Astrocyte of the cerebellum (primary cell): ENCODE data around the gene GCN1.

Experiments used
- DNase-seq: peaks from one replicate; pipeline ENCODE4 v3.0.0-alpha.2; 2011; ENCODE audit warnings: low read depth
- H3K4me3 ChIP-seq: 2 replicates; pipeline ENCODE4 v1.5.1; 2011; ENCODE audit warnings: mild to moderate bottlenecking, low read depth, low read length, moderate library complexity
- in situ Hi-C: cut with HindIII; loops from 2 replicates; pipeline ENCODE4 v1.10.0; 2017; ENCODE audit warnings: low sequenced_read_pairs
- TF ChIP-seq, protein P1 (sequence below): IDR thresholded peaks from 2 replicates; pipeline ENCODE4 v1.5.1; 2012; ENCODE audit warnings: low read length, low read depth, moderate library complexity, mild to moderate bottlenecking; ENCODE audit errors: missing control alignments

GCN1 gene

DNA sequence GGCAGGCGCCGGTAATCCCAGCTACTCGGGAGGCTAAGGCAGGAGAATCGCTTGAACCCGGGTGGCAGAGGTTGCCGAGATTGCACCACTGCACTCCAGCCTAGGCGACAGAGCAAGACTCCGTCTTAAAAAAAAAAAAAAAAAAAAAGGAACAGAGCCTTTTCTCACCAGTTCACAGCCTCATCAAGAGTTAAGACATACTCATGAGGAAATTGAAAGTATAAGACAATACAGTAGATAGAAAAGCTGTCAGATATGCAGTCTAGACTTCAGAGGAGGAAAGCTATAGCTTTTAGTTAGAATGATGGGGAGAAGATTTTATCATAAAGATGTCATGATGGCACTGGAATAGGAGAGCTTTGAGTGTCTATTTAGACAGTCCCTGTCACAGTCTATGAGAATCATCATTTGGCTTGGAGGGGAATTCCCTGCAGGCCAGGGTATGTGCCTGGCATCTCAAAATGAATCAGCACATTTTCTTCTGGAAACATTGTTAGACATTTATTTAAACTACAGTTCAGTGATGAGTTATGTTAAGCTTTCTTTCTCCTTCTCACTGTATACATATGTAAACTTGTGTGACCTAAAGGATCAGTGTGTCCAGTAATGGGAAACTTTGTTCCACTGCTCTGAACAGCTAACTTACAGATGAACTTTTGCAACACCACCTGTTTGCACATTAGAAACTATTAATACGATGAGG lies 75.1 kb downstream of the GCN1 start:
- TF ChIP-seq, protein P1, sequence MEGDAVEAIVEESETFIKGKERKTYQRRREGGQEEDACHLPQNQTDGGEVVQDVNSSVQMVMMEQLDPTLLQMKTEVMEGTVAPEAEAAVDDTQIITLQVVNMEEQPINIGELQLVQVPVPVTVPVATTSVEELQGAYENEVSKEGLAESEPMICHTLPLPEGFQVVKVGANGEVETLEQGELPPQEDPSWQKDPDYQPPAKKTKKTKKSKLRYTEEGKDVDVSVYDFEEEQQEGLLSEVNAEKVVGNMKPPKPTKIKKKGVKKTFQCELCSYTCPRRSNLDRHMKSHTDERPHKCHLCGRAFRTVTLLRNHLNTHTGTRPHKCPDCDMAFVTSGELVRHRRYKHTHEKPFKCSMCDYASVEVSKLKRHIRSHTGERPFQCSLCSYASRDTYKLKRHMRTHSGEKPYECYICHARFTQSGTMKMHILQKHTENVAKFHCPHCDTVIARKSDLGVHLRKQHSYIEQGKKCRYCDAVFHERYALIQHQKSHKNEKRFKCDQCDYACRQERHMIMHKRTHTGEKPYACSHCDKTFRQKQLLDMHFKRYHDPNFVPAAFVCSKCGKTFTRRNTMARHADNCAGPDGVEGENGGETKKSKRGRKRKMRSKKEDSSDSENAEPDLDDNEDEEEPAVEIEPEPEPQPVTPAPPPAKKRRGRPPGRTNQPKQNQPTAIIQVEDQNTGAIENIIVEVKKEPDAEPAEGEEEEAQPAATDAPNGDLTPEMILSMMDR: no peak
- H3K4me3 ChIP-seq: no peak overlapping the region
- no peak for DNase-seq
- in situ Hi-C loops: no loop called here

DNA sequence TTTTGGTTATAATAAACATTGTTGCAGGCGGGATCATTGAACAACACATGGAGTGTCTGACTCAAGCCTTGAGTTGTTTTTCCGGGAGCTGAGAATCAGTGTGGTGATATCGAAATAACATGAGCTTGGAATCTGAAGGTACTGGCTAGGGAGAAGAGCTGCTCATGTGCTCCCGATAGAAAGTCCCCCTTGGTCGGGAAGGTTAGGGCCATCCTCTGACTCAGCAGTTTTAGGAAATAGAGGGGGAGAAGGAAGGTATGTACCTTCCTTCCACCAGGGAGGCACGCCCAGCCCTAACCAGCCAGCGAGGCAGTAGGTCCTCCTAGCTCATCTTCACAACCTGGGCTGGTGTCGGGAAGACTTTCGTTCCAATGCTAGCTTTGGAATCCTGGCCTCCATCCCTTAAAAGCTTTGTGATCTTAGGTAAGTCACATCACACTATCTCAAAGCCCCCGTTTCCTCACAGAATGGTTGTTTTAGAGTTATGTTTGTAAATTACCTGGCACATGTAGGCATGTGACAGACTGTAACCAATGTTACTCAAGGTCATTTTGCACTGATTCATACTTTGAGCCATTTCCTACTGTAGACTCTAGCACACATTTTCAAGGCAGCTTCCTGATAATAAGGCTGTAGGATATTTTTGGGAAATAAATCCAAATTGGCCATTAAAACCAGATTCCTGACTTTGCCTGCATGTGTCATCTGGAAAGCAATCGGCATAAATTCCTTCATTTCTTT lies 76.0 kb downstream of the GCN1 start:
- TF ChIP-seq, protein P1: no peak
- DNase-seq: no peak
- in situ Hi-C loops: no loop called here
- H3K4me3 ChIP-seq: peak overlapping the region; percentile 89

DNA sequence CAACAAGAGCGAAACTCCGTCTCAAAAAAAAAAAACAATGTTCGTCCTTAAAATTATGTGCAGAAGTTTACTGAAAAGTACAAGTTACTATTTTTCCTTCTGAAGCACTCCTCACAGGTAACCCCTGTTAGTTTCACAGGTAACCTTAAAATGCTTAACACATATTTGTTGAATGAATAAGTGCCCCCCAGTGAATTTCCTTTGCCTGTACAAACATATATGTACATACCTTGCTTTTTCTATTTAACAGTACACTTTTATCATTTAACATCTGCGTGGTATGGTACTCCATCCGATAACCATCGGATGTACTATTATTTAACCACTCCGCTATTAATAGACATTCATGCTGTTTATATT lies 76.6 kb downstream of the GCN1 start:
- H3K4me3 ChIP-seq: peak overlapping the region; percentile 89
- TF ChIP-seq, protein P1: no peak
- no peak for DNase-seq
- in situ Hi-C loops: no loop called here

DNA sequence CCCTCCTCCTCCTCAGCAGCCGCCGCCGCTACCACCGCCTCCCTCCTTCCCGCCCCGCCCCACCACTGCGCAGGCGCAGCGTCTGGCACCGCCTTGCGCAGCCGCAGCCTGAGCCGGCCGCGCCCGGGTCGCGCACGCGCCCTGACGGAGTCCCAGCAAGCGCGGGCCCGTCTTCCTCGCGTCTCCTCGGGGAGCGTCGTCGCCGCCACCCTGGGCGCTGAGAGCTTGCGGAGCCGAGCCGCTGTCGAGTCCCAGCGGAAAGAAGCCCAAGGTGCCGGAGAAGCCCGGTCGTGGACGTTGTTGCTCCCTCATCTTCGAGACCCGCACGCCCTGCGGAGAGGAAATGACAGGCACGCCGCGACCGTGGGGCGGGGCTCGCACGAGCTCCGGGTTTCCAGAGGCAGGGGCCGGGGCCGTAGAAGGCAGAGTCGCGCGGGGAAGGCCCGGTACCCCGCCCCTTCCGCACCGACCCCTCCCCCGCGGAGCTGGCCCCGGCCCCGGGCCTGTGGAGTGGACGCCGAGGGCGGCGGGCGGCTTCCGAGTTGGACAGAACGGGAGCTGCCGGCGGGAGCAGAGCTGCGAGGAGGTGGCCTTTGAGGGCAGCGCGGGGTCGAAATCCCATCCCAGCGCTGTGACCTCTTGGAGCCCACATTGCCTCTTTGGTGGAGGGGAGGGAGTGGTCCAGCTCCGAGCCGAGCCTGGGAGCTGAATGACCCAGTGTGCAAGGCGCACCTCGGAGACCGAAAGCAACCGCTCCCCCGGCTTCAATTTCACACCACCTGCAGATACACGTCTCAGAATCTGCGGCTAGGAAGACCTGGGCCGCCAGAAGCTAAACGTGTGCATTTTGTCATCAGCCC lies 77.5 kb downstream of the GCN1 start:
- H3K4me3 ChIP-seq: peak overlapping the region; percentile 89
- DNase-seq: peak; percentile 75
- in situ Hi-C loops: no loop called here
- TF ChIP-seq, protein P1: no peak

DNA sequence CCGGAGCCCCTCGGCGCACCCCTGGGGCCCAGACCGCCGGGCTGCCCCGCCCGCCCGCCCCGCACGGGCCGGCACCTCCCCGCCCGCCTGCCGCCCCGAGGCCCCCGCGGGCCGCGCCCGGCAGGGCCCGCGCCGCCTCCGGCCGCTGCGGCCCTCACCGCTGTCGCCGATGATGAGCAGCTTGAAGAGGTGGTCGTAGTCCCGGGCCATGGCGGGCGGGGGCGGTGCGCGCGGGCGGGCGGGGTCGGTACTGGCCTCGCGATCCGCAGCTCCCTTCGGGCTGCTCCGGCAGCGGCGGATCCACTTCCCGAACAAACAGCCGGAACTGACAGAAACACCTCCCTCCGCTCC lies 78.1 kb downstream of the GCN1 start, which contains the start of gene RAB35:
Gene RAB35 (minus strand): TSS at position 313 of the 351 bp plus-strand sequence. CDS start 103 bp downstream, at position 210.
- in situ Hi-C loops: no loop called here
- TF ChIP-seq, protein P1: no peak
- H3K4me3 ChIP-seq: peak within 1 kb of the TSS; percentile 89
- no peak for DNase-seq

DNA sequence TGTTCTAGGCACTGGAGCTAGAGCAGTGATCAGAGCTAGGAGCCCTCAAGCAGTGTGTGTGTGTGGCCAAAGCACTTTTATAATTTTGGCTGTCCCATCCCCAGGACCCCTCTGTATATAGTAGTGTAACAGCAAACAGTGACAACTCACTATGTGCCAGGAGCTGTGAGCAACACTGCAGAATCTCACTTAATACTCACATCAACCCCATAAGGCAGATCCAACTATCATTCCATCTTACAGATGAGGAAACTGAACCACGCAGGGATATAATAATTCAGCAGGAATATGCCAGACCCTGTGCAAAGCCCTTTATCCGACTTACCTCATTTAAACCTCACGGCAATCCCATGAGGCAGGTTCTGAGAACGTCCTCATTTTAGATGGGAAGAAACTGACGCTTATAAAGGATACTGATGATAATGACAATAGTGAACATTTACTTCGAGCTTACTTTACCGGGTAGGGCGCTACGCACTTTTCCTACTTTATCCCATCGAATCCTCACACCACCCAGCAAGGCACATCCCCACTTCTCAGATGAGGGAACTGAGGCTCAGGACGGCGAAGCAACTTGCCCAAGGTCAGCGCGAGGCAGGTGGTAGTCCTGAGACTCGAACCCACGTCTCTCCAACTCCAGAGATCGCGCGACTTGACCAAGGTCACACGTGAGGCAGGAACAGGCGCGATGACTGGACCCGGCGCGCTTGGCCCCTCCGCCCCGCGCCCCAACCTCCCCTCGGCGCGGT lies 78.6 kb downstream of the GCN1 start:
- H3K4me3 ChIP-seq: peak overlapping the region; percentile 89
- no peak for DNase-seq
- in situ Hi-C loops: no loop called here
- TF ChIP-seq, protein P1: no peak
